ENCODE results near the gene MYL7. TPM values are rescaled to one million over a fixed set of nuclear protein-coding genes. Genes with fewer than 3 reads are reported as not detected.

Gene MYL7
- total RNA-seq, 2 experiments from 2014 or later: not detected

- Histone ChIP-seq H3K4me2 (ENCODE audit: low read length) (peak overlapping the region; percentile 68), H3K4me1 (ENCODE audit: insufficient read depth, low read length, poor library complexity, severe bottlenecking) (peaks cover 52% of the 10 kb centered on the region), H3K27ac (ENCODE audit: low read depth, low read length, poor library complexity, severe bottlenecking) (no peak overlapping the region), H3K4me3 (ENCODE audit: low read depth, low read length, poor library complexity, severe bottlenecking) (peak overlapping the region; percentile 70), H3K9me2 (ENCODE audit: insufficient read depth, low read length) (no peaks in the 10 kb centered on the region), H3K9me3 (ENCODE audit: low read length) (no peaks in the 10 kb centered on the region), H2AFZ (ENCODE audit: low read length) (no peak overlapping the region), H4K20me1 (ENCODE audit: insufficient read depth, low read length) (no peaks in the 10 kb centered on the region), H3K36me3 (ENCODE audit: insufficient read depth, low read length) (peaks cover 9% of the 10 kb centered on the region; the same call in 1 of the 2 replicates), H3K79me2 (ENCODE audit: insufficient read depth, low read depth, low read length) (no peaks in the 10 kb centered on the region)
- BruUV-seq (replicated peaks): no TSS peak
- no peak for DNase-seq (ENCODE audit: low spot score)
- CTCF ChIA-PET (ENCODE audit: unreplicated experiment): no interaction called here
- intact Hi-C loops (cut with micrococcal nuclease; ENCODE audit: unreplicated experiment): no loop called here
- TF ChIP-seq EZH2phosphoT487 (IDR thresholded peaks at IDR 0.05; ENCODE audit: borderline replicate concordance, low read depth, low read length): no peak
- TF ChIP-seq, protein P1, sequence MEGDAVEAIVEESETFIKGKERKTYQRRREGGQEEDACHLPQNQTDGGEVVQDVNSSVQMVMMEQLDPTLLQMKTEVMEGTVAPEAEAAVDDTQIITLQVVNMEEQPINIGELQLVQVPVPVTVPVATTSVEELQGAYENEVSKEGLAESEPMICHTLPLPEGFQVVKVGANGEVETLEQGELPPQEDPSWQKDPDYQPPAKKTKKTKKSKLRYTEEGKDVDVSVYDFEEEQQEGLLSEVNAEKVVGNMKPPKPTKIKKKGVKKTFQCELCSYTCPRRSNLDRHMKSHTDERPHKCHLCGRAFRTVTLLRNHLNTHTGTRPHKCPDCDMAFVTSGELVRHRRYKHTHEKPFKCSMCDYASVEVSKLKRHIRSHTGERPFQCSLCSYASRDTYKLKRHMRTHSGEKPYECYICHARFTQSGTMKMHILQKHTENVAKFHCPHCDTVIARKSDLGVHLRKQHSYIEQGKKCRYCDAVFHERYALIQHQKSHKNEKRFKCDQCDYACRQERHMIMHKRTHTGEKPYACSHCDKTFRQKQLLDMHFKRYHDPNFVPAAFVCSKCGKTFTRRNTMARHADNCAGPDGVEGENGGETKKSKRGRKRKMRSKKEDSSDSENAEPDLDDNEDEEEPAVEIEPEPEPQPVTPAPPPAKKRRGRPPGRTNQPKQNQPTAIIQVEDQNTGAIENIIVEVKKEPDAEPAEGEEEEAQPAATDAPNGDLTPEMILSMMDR (conservative IDR thresholded peaks at IDR 0.05; ENCODE audit: low read length): no peak
- POLR2A ChIA-PET: interaction anchor here (0.7 to 1.5 kb wide), 2 partner anchors 10 to 17 kb away, joined by 3 to 5 read pairs; partner anchors contain the start of gene POLD2
Measured at GRCh38 chr7:44105832-44106231, 35.3 kb downstream of the MYL7 start.

- no peaks in the 10 kb centered on the region for H3K9me2 ChIP-seq (ENCODE audit: insufficient read depth, low read length)
- no peaks in the 10 kb centered on the region for H3K79me2 ChIP-seq (ENCODE audit: insufficient read depth, low read depth, low read length)
- peak overlapping the region; percentile 68 for H3K4me2 ChIP-seq (ENCODE audit: low read length)
- H3K27ac ChIP-seq (ENCODE audit: low read depth, low read length, poor library complexity, severe bottlenecking): peak overlapping the region; percentile 46
- ChIA-PET POLR2A (interaction anchor here (0.7 to 1.5 kb wide), 2 partner anchors 10 to 18 kb away, joined by 3 to 5 read pairs; partner anchors contain the start of gene POLD2), CTCF (ENCODE audit: unreplicated experiment) (no interaction called here)
- H2AFZ ChIP-seq (ENCODE audit: low read length): no peak overlapping the region; the same call in 1 of the 2 replicates
- BruUV-seq (replicated peaks): no TSS peak
- H3K9me3 ChIP-seq (ENCODE audit: low read length): no peaks in the 10 kb centered on the region
- no peak for TF ChIP-seq EZH2phosphoT487 (IDR thresholded peaks at IDR 0.05; ENCODE audit: borderline replicate concordance, low read depth, low read length)
- TF ChIP-seq, protein P1 (conservative IDR thresholded peaks at IDR 0.05; ENCODE audit: low read length): 0 out of 2 replicates have a peak, but pooled peaks have one; percentile 4
- H4K20me1 ChIP-seq (ENCODE audit: insufficient read depth, low read length): no peaks in the 10 kb centered on the region
- DNase-seq (ENCODE audit: low spot score): no peak
- peak overlapping the region; percentile 70 for H3K4me3 ChIP-seq (ENCODE audit: low read depth, low read length, poor library complexity, severe bottlenecking)
- intact Hi-C loops (cut with micrococcal nuclease; ENCODE audit: unreplicated experiment): no loop called here
- 0 out of 2 replicates have a peak, but pooled peaks cover 2% of the 10 kb centered on the region for H3K36me3 ChIP-seq (ENCODE audit: insufficient read depth, low read length)
- peaks cover 59% of the 10 kb centered on the region for H3K4me1 ChIP-seq (ENCODE audit: insufficient read depth, low read length, poor library complexity, severe bottlenecking)
Measured at GRCh38 chr7:44104860-44105771, 36.0 kb downstream of the MYL7 start.
